Daoy (cell line): Measurements from ENCODE around the gene ELAVL1. TPM values are rescaled to one million over a fixed set of nuclear protein-coding genes. Genes with fewer than 3 reads are reported as not detected.
"Not testable (repeated sequence)": the region's sequence is repeated elsewhere in the genome, so short reads cannot be mapped to it uniquely, and the experiment has no call there.

ENCODE experiments used
- DNase-seq: peaks from one replicate; pipeline ENCODE4 v3.0.0-alpha.2; 2015; ENCODE audit warnings: low read depth
- total RNA-seq: library from RNA; depleted of rRNA; stranded (reverse); fragments of >200 nt; shearing (Covaris generic); gene quantifications from 2 replicates; pipeline ENCODE4 v1.2.3, GENCODE V29; 2014

ELAVL1 gene
- total RNA-seq, 1 experiment from 2014 or later, result 45.4 TPM

- no peak for DNase-seq
Observed at GRCh38 chr19:7921967-7922835, 83.2 kb downstream of the ELAVL1 start.

GRCh38 chr19:7921302-7921966, 84.0 kb downstream of the ELAVL1 start:
- DNase-seq, result no peak

- DNase-seq, result peak; percentile 98
Observed at GRCh38 chr19:7920519-7921301, 84.7 kb downstream of the ELAVL1 start.

GRCh38 chr19:7919610-7920518, 85.6 kb downstream of the ELAVL1 start, which contains the start of gene SNAPC2:
TSS of gene SNAPC2 (plus strand) at chr19:7920338. CDS start at chr19:7920367, 29 bp downstream.
- DNase-seq, result peak; percentile 97

- DNase-seq, result no peak
Observed at GRCh38 chr19:7918615-7919421, 86.6 kb downstream of the ELAVL1 start.

GRCh38 chr19:7918062-7918614, 87.3 kb downstream of the ELAVL1 start:
- not testable (repeated sequence) for DNase-seq

GRCh38 chr19:7917267-7918061, 88.0 kb downstream of the ELAVL1 start:
- peak; percentile 73 for DNase-seq

- no peak for DNase-seq
Observed at GRCh38 chr19:7916955-7917266, 88.5 kb downstream of the ELAVL1 start.

- peak; percentile 57 for DNase-seq
Observed at GRCh38 chr19:7916103-7916954, 89.1 kb downstream of the ELAVL1 start.

GRCh38 chr19:7915250-7916102, 90.0 kb downstream of the ELAVL1 start:
- DNase-seq, result no peak

- no peak for DNase-seq
Observed at GRCh38 chr19:7914598-7915045, 90.8 kb downstream of the ELAVL1 start, which contains the start of gene TGFBR3L. TSS of gene TGFBR3L (plus strand) at chr19:7914830.

- no peak for DNase-seq
Observed at GRCh38 chr19:7914099-7914498, 91.3 kb downstream of the ELAVL1 start.

GRCh38 chr19:7913652-7914051, 91.8 kb downstream of the ELAVL1 start:
- no peak for DNase-seq

- DNase-seq, result no peak
Observed at GRCh38 chr19:7912697-7913564, 92.5 kb downstream of the ELAVL1 start.

- no peak for DNase-seq
Observed at GRCh38 chr19:7912144-7912696, 93.2 kb downstream of the ELAVL1 start.
